Retinal pigment epithelial cell (primary cell): ENCODE data around the gene MAP3K1.

Source experiments
- DNase-seq: peaks from one replicate; pipeline ENCODE4 v3.0.0-alpha.2; 2010; ENCODE audit warnings: low read depth
- H3K4me3 ChIP-seq: 2 replicates; pipeline ENCODE4 v1.5.1; 2011; ENCODE audit warnings: mild to moderate bottlenecking, low read length, control low read depth, moderate library complexity
- TF ChIP-seq, protein P1 (sequence below): conservative IDR thresholded peaks from 2 replicates; pipeline ENCODE4 v1.5.1; 2011; ENCODE audit warnings: low read depth, low read length, control low read depth, inconsistent platforms

MAP3K1 gene

GRCh38 chr5:56845904-56846480 is 30.6 kb downstream of the MAP3K1 start:
- H3K4me3 ChIP-seq, result no peak overlapping the region
- TF ChIP-seq, protein P1, sequence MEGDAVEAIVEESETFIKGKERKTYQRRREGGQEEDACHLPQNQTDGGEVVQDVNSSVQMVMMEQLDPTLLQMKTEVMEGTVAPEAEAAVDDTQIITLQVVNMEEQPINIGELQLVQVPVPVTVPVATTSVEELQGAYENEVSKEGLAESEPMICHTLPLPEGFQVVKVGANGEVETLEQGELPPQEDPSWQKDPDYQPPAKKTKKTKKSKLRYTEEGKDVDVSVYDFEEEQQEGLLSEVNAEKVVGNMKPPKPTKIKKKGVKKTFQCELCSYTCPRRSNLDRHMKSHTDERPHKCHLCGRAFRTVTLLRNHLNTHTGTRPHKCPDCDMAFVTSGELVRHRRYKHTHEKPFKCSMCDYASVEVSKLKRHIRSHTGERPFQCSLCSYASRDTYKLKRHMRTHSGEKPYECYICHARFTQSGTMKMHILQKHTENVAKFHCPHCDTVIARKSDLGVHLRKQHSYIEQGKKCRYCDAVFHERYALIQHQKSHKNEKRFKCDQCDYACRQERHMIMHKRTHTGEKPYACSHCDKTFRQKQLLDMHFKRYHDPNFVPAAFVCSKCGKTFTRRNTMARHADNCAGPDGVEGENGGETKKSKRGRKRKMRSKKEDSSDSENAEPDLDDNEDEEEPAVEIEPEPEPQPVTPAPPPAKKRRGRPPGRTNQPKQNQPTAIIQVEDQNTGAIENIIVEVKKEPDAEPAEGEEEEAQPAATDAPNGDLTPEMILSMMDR, result no peak
- no peak for DNase-seq

- DNase-seq, result no peak
- TF ChIP-seq, protein P1, result no peak
- no peak overlapping the region for H3K4me3 ChIP-seq
Observed at GRCh38 chr5:56848206-56848605, 32.9 kb downstream of the MAP3K1 start.

GRCh38 chr5:56849671-56850070 is 34.3 kb downstream of the MAP3K1 start:
- TF ChIP-seq, protein P1, result no peak

GRCh38 chr5:56850423-56850822 is 35.1 kb downstream of the MAP3K1 start:
- no peak overlapping the region for H3K4me3 ChIP-seq
- TF ChIP-seq, protein P1, result no peak
- no peak for DNase-seq

More at GRCh38 chr5:56849671-56850070, 34.3 kb downstream of the MAP3K1 start:
- no peak overlapping the region for H3K4me3 ChIP-seq
- DNase-seq, result no peak

DNA sequence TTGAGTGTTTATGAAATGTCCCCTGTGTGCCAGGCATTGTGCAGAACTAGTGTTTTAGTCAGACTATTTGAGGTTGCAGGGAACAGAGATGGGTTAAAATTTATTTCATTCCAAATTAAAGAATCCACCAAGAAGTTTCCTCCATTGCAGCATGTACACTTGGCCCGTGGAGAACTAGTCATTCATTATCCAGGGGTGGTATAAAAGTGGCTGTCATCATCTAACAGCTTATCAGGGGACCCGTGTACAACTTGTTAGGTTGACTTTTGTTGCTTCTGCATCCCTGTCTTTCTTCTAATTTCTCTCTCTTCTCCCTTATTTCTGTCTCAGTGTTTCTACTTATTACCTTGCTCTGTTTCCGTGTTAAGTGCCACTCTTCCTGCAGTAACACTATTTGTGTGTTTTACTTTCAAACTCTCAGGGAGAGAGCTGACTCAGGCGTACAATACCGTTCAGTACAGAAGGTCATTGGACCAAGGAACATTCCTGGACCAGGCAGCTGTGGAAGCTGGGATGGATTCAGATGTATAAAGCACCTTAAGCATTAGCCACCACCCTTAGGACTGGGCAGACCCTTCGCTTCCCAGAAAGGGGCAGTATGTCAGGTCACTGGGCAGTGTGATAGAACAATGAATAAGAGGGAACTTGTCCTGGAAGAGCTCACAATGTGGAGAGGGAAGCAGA is 36.1 kb downstream of the MAP3K1 start:
- no peak overlapping the region for H3K4me3 ChIP-seq
- DNase-seq, result no peak
- TF ChIP-seq, protein P1, result no peak

GRCh38 chr5:56852228-56853000 is 37.1 kb downstream of the MAP3K1 start:
- no peak overlapping the region for H3K4me3 ChIP-seq

More at GRCh38 chr5:56852228-56853000, 37.1 kb downstream of the MAP3K1 start:
- DNase-seq, result no peak
- TF ChIP-seq, protein P1, result no peak
